Fibroblast of lung (primary cell): ENCODE results near the gene SHISA9. TPM values are rescaled to one million over a fixed set of nuclear protein-coding genes. Genes with fewer than 3 reads are reported as not detected.

Experiments
- DNase-seq, 2 donors: peaks; one replicate each; pipeline versions ENCODE4 v3.0.0 to v3.0.0-alpha.2; 2010; ENCODE audit warnings: low read depth in 2 of 2
- H2AFZ ChIP-seq: 2 replicates; pipeline ENCODE4 v1.5.1; 2012; ENCODE audit warnings: low read length, control low read depth, inconsistent platforms
- H3K27ac ChIP-seq: 2 replicates; pipeline ENCODE4 v1.5.1; 2011; ENCODE audit warnings: low read length, control low read depth; ENCODE audit not compliant: insufficient read depth
- H3K27me3 ChIP-seq: 2 replicates; pipeline ENCODE4 v1.5.1; 2011; ENCODE audit warnings: mild to moderate bottlenecking, low read length; ENCODE audit not compliant: control insufficient read depth, insufficient read depth
- H3K36me3 ChIP-seq: 2 replicates; pipeline ENCODE4 v1.5.1; 2011; ENCODE audit warnings: low read length; ENCODE audit not compliant: control insufficient read depth, insufficient read depth
- H3K4me1 ChIP-seq: 2 replicates; pipeline ENCODE4 v1.5.1; 2011; ENCODE audit warnings: low read length; ENCODE audit not compliant: control insufficient read depth, insufficient read depth; ENCODE audit errors: extremely low read depth
- H3K4me2 ChIP-seq: 2 replicates; pipeline ENCODE4 v1.5.1; 2011; ENCODE audit warnings: low read length, control low read depth; ENCODE audit not compliant: insufficient read depth; ENCODE audit errors: extremely low read depth
- H3K4me3 ChIP-seq, 4 experiments: fragments of 200-600 bp in 1 of 4; sonication (generic) in 1 of 4; replicated peaks in 1 of 4; 2 replicates each; pipeline ENCODE4 v1.5.1; 2011 to 2016; ENCODE audit warnings: low read length in 4 of 4, low read depth in 3 of 4, mild to moderate bottlenecking in 3 of 4, control low read depth in 2 of 4, inconsistent platforms in 1 of 4, mixed read lengths in 1 of 4; ENCODE audit not compliant: insufficient read depth in 1 of 4; ENCODE audit errors: control extremely low read depth in 1 of 4
- H3K79me2 ChIP-seq: 2 replicates; pipeline ENCODE4 v1.5.1; 2012; ENCODE audit warnings: mild to moderate bottlenecking, low read length, inconsistent platforms; ENCODE audit not compliant: control insufficient read depth, insufficient read depth
- H3K9ac ChIP-seq: 2 replicates; pipeline ENCODE4 v1.5.1; 2011; ENCODE audit warnings: mild to moderate bottlenecking, low read length, control low read depth; ENCODE audit not compliant: insufficient read depth
- H3K9me3 ChIP-seq: 2 replicates; pipeline ENCODE4 v1.5.1; 2012; ENCODE audit warnings: low read depth, low read length; ENCODE audit not compliant: control insufficient read depth, insufficient read depth
- H4K20me1 ChIP-seq: 2 replicates; pipeline ENCODE4 v1.5.1; 2011; ENCODE audit warnings: low read length; ENCODE audit not compliant: control insufficient read depth, insufficient read depth; ENCODE audit errors: extremely low read depth
- EZH2 ChIP-seq: IDR thresholded peaks from 2 replicates; pipeline ENCODE4 v1.5.1; 2012; ENCODE audit warnings: low read length, control low read depth, mild to moderate bottlenecking; ENCODE audit errors: missing control alignments
- polyA plus RNA-seq, 2 donors: library from polyadenylated mRNA; depleted of rRNA in 1 of 2; stranded (reverse) in 1 of 2; unstranded in 1 of 2; fragments of >200 nt; gene quantifications; 2 replicates each; pipeline ENCODE4 v1.2.1, GENCODE V29; 2011 to 2012; ENCODE audit warnings: missing spikeins in 1 of 2
- total RNA-seq: library from RNA; depleted of rRNA; stranded (reverse); fragments of >200 nt; gene quantifications from 2 replicates; pipeline ENCODE4 v1.2.1, GENCODE V29; 2014
- TF ChIP-seq, protein P1 (sequence below), 2 donors: IDR thresholded peaks in 1 of 2; conservative IDR thresholded peaks in 1 of 2; 1 replicate in 1 of 2; 2 replicates in 1 of 2; pipeline ENCODE4 v1.5.1; 2011 to 2012; ENCODE audit warnings: low read length in 2 of 2, control low read depth in 1 of 2, inconsistent platforms in 1 of 2, low read depth in 1 of 2, mild to moderate bottlenecking in 1 of 2

The SHISA9 gene
- total and polyA plus RNA-seq, 2 donors (not counting 1 experiment from before 2014, with no cell fraction given), result not detected

DNA sequence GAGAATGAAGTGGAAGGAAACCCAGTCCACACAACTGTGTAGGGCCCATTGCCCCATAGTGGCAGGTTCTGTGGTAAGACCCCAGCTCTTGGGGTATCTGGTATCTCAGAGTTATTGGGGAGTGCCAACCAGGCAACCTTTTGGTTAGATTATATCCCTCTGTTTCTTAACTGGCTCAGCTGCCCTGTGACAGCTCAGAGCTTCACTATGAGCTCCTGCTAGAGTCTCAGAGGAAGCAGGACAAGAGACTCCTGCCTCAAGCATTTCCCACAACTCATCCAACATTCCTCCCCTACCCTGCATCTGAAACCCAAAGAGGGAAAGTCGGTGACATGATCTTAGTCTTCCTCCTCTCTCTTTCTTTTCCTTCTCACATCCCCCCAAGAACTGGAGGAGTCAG, 292.3 kb downstream of the SHISA9 start:
- H3K27ac ChIP-seq, result no peak overlapping the region
- H3K4me3 ChIP-seq, result no peak overlapping the region
- H2AFZ ChIP-seq, result no peak overlapping the region
- TF ChIP-seq, protein P1, sequence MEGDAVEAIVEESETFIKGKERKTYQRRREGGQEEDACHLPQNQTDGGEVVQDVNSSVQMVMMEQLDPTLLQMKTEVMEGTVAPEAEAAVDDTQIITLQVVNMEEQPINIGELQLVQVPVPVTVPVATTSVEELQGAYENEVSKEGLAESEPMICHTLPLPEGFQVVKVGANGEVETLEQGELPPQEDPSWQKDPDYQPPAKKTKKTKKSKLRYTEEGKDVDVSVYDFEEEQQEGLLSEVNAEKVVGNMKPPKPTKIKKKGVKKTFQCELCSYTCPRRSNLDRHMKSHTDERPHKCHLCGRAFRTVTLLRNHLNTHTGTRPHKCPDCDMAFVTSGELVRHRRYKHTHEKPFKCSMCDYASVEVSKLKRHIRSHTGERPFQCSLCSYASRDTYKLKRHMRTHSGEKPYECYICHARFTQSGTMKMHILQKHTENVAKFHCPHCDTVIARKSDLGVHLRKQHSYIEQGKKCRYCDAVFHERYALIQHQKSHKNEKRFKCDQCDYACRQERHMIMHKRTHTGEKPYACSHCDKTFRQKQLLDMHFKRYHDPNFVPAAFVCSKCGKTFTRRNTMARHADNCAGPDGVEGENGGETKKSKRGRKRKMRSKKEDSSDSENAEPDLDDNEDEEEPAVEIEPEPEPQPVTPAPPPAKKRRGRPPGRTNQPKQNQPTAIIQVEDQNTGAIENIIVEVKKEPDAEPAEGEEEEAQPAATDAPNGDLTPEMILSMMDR (conservative IDR thresholded peaks at IDR 0.05 in 1 of 2, IDR thresholded peaks at IDR 0.05 in 1 of 2; ENCODE audit: low read depth in 1 of 2, low read length in 2 of 2), result no peak
- no peak for TF ChIP-seq EZH2
- H3K36me3 ChIP-seq, result no peaks in the 10 kb centered on the region
- no peaks in the 10 kb centered on the region for H3K4me1 ChIP-seq
- H3K27me3 ChIP-seq, result no peaks in the 10 kb centered on the region
- no peak overlapping the region for H3K4me2 ChIP-seq
- no peak overlapping the region for H3K9ac ChIP-seq
- no peaks in the 10 kb centered on the region for H3K79me2 ChIP-seq
- H3K9me3 ChIP-seq, result no peaks in the 10 kb centered on the region
- no peak for DNase-seq
- H4K20me1 ChIP-seq, result no peaks in the 10 kb centered on the region

DNA sequence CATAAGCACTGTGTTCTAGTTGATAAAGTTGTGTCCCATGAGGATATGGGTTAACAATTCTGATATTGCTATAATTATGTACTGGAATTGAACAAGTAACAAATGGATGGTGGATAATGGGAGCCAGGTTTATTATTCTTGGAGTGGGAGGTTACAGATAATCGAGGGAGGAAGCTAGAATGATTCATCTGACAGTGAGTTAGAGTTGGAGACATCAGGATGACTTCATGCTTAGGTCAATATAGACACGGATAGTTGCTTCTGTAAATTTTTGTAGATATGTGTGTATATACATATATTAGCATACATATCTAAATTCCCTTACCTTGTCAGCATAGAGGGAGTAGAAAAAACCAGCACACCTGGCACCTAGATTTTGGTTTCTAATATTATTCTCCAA, 293.4 kb downstream of the SHISA9 start:
- Histone ChIP-seq H2AFZ (no peak overlapping the region), H3K9me3 (no peaks in the 10 kb centered on the region), H4K20me1 (no peaks in the 10 kb centered on the region), H3K27ac (no peak overlapping the region), H3K36me3 (no peaks in the 10 kb centered on the region), H3K4me1 (no peaks in the 10 kb centered on the region), H3K4me2 (no peak overlapping the region), H3K79me2 (no peaks in the 10 kb centered on the region), H3K27me3 (no peaks in the 10 kb centered on the region), H3K4me3 (no peak overlapping the region), H3K9ac (no peak overlapping the region)
- DNase-seq, result no peak
- TF ChIP-seq, protein P1 (conservative IDR thresholded peaks at IDR 0.05 in 1 of 2, IDR thresholded peaks at IDR 0.05 in 1 of 2; ENCODE audit: low read depth in 1 of 2, low read length in 2 of 2), result no peak
- no peak for TF ChIP-seq EZH2

DNA sequence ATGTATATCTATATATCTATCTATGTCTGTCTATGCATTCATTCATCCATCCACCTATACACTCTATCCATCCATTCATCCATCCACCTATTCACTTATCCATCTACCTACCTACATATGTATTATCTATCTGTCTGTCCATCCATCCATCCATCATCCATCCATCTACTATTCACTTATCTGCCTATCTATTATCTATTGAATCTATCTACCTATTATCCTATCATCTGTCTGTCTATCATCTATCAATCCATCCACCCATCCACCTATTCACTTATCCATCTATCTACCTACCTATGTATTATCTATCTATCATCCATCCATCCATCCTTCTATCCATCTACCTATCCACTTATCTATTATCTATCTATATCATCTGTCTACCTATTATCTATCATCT, 302.3 kb downstream of the SHISA9 start:
- TF ChIP-seq, protein P1 (conservative IDR thresholded peaks at IDR 0.05 in 1 of 2, IDR thresholded peaks at IDR 0.05 in 1 of 2; ENCODE audit: low read depth in 1 of 2, low read length in 2 of 2), result no peak
- TF ChIP-seq EZH2, result no peak
- Histone ChIP-seq H4K20me1 (no peaks in the 10 kb centered on the region), H3K79me2 (no peaks in the 10 kb centered on the region), H3K4me3 (no peak overlapping the region), H3K36me3 (no peaks in the 10 kb centered on the region), H3K4me1 (no peaks in the 10 kb centered on the region), H3K9ac (no peak overlapping the region), H3K9me3 (no peaks in the 10 kb centered on the region), H2AFZ (no peak overlapping the region), H3K4me2 (no peak overlapping the region), H3K27ac (no peak overlapping the region), H3K27me3 (no peaks in the 10 kb centered on the region)
- no peak for DNase-seq
